Camera-type eye (tissue), 1 donor: Measurements from ENCODE around the gene C22orf42. TPM values are rescaled to one million over a fixed set of nuclear protein-coding genes. Genes with fewer than 3 reads are reported as not detected.

Experiments
- total RNA-seq: library from RNA; depleted of rRNA; stranded (reverse); fragments of >200 nt; gene quantifications from one replicate; pipeline ENCODE4 v1.2.3, GENCODE V29; 2014

Gene C22orf42, protein sequence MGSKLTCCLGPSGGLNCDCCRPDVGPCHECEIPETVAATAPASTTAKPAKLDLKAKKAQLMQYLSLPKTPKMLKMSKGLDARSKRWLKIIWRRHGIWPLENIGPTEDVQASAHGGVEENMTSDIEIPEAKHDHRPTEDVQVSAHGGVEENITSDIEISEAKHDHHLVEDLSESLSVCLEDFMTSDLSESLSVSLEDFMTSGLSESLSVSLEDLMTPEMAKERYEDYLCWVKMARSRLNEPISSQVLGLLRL
- total RNA-seq = not detected

DNA sequence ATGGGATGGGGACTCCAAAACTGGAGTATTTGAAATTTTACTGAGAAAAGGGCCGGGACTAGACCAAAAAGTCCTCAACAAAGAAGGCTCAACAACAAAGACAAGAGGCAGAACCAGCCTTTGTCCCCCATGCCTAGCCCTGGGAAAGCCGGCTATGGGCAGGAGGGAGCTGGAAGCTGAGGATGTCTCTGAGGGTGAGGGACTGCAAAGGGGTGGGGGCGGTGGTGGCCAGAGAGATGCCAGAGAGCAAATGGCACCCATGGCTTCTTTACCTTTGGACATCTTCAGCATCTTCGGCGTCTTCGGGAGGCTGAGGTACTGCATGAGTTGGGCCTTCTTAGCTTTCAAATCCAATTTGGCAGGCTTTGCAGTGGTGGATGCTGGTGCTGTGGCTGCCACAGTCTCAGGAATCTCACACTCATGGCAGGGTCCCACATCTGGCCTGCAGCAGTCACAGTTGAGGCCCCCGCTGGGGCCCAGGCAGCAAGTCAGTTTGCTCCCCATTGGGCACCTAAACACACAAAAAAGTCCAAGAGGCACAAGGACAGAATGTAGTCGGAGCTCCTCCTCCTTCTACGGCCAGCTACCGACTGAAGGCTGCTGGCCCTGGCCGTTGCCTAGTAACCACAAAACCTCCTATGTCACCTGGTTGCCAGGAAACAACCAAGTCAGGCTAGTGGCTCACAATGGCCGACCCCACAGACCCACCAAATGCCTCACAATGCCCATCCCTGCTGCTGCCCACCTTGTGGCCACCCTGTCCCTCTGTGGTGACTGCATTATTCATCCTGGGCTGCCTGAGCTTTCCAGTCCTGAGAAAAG, at the start of gene C22orf42:
TSS of gene C22orf42 (minus strand) at position 592 of the 822 bp plus-strand sequence. CDS start at position 504, 88 bp downstream.

DNA sequence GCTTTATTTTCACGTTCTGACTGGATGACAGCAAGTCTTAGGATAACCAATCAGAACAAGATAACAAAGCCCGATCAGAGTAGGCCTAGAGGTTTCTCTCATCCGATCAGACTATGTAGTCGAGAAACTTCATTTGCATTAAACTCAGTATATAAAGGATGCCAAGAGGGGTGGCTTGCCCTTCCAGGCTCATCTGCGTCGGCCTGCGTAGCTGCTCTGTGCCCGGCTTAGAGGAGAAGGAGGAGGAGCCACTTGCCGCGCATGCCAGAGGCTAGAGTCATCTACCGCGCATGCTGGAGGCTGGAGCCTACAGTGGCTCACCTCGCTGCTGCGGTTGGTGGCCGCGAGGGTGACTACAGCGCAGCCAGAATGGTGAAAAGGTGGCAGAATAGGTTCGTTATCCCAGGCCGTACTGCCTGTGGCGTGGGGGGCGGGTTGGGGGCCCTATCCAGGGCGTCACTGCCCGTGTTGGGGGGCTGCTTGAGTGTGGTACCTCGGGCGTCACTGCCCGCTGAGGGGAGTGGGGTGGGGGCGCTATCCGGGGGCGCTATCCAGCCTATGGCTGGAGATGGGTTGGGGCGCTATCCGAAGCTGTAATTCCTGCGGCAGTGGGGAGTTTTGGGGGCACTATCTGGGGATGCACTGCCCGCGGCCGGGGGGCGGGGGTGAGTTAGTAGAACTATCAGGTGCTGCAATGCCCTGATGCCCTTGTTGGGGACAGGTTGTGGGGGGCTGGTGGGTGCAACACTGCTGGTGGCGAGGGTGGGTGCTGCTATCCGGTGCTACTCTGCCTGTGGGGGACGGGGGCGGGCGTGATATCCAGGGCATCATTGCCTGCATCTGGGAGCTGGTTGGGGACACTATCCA, 46.0 kb upstream of the C22orf42 start, which contains the start of gene RFPL2:
TSS of gene RFPL2 (minus strand) at position 218 of the 867 bp plus-strand sequence. CDS start 2,622 bp downstream, outside the sequence.

Other genes starting within 250 kb of the C22orf42 start
- gene YWHAH, start 214.8 kb downstream of the C22orf42 start, total RNA-seq = 121 TPM
- 0.82 TPM for gene SLC5A1, start 116.0 kb downstream of the C22orf42 start, total RNA-seq
- gene RFPL2, start 45.8 kb upstream of the C22orf42 start, total RNA-seq = not detected
- 0.82 TPM for gene SLC5A4, start 96.0 kb upstream of the C22orf42 start, total RNA-seq
- gene RFPL3, start 198.6 kb upstream of the C22orf42 start, total RNA-seq = not detected